ENCODE data around the gene OLFM1.

Gene OLFM1

GRCh38 chr9:135110416-135110815 is 22.9 kb downstream of the OLFM1 start:
- TF ChIP-seq CTCF (IDR thresholded peaks at IDR 0.05) = no peak

- no peak for TF ChIP-seq CTCF (IDR thresholded peaks at IDR 0.05)
Measured at GRCh38 chr9:135116371-135116770, 28.9 kb downstream of the OLFM1 start.

- no peak for TF ChIP-seq CTCF (IDR thresholded peaks at IDR 0.05)
Measured at GRCh38 chr9:135116881-135117280, 29.4 kb downstream of the OLFM1 start.

- no peak for TF ChIP-seq CTCF (IDR thresholded peaks at IDR 0.05)
Measured at GRCh38 chr9:135117281-135117680, 29.8 kb downstream of the OLFM1 start.

GRCh38 chr9:135119496-135120064 is 32.1 kb downstream of the OLFM1 start:
- no peak for TF ChIP-seq CTCF (IDR thresholded peaks at IDR 0.05)

- TF ChIP-seq CTCF (IDR thresholded peaks at IDR 0.05) = no peak
Measured at GRCh38 chr9:135120249-135120648, 32.8 kb downstream of the OLFM1 start.

- no peak for TF ChIP-seq CTCF (IDR thresholded peaks at IDR 0.05)
Measured at GRCh38 chr9:135122316-135122715, 34.8 kb downstream of the OLFM1 start.

All from LNCAP (cell line).